ENCODE data around the gene PIK3C2B. TPM values are rescaled to one million over a fixed set of nuclear protein-coding genes. Genes with fewer than 3 reads are reported as not detected.
A peak's percentile ranks its signal among the peaks of the same experiment; 100 is the strongest.

PIK3C2B gene
- total and polyA plus RNA-seq, 2 of the 8 experiments (the other 6 are each of a cell fraction or from before 2014, with no cell fraction given) = 20.4 to 36.7 TPM

GRCh38 chr1:204494281-204495077 is at the start of gene PIK3C2B (continued):
- TF ChIP-seq HDAC2 (IDR thresholded peaks at IDR 0.05; ENCODE audit: borderline replicate concordance in 1 of 2, low read depth in 2 of 2, low read length in 2 of 2) (peak in 1 of 2 experiments; percentile 24; a peak in 1 of 4 replicates), SIN3A (conservative IDR thresholded peaks at IDR 0.05 in 1 of 2, IDR thresholded peaks at IDR 0.05 in 1 of 2; ENCODE audit: low read depth in 1 of 2, low read length in 2 of 2) (peak in 1 of 2 experiments; percentile 63; a peak in 2 of 4 replicates), PHF8 (conservative IDR thresholded peaks at IDR 0.05; ENCODE audit: low read depth, low read length) (peak; percentile 16; the same call in 1 of the 2 replicates), HDAC6 (IDR thresholded peaks at IDR 0.05; ENCODE audit: low read depth, low read length) (no peak), RAD21 (IDR thresholded peaks at IDR 0.05 in 1 of 2, conservative IDR thresholded peaks at IDR 0.05 in 1 of 2; ENCODE audit: low read depth in 2 of 2, low read length in 2 of 2) (peak; percentile 24 to 46; a peak in 2 of 4 replicates), NANOG (IDR thresholded peaks at IDR 0.05; ENCODE audit: insufficient read depth, low read depth, low read length, poor library complexity, severe bottlenecking) (peak; percentile 37), TEAD4 (IDR thresholded peaks at IDR 0.05; ENCODE audit: low read depth, low read length) (no peak; the same call in 1 of the 2 replicates), TAF1 (IDR thresholded peaks at IDR 0.05; ENCODE audit: low read depth, low read length) (peak; percentile 79), RXRA (IDR thresholded peaks at IDR 0.05; ENCODE audit: insufficient read depth, low read depth, low read length) (no peak)
